Hepatocyte (in vitro differentiated cells): ENCODE data around the gene GZMH. TPM values are rescaled to one million over a fixed set of nuclear protein-coding genes. Genes with fewer than 3 reads are reported as not detected.

Source experiments
- DNase-seq: peaks from one replicate; pipeline ENCODE4 v3.0.0-alpha.2; 2016; ENCODE audit warnings: low spot score
- H2AFZ ChIP-seq: fragments of 200-600 bp; sonication (generic); 2 replicates; pipeline ENCODE4 v1.6.0; 2016; ENCODE audit warnings: antibody characterized with exemption, mild to moderate bottlenecking
- H3K27ac ChIP-seq: fragments of 200-600 bp; sonication (generic); 2 replicates; pipeline ENCODE4 v1.5.1; 2016; ENCODE audit warnings: mild to moderate bottlenecking
- H3K27me3 ChIP-seq: fragments of 200-600 bp; sonication (generic); 2 replicates; pipeline ENCODE4 v1.6.1; 2016
- H3K36me3 ChIP-seq: fragments of 200-600 bp; sonication (generic); replicated peaks from 2 replicates; pipeline ENCODE4 v1.5.1; 2016; ENCODE audit warnings: low read depth; ENCODE audit not compliant: insufficient read depth
- H3K4me1 ChIP-seq: fragments of 200-600 bp; sonication (generic); 2 replicates; pipeline ENCODE4 v1.5.1; 2016; ENCODE audit warnings: mild to moderate bottlenecking, moderate library complexity; ENCODE audit not compliant: insufficient read depth
- H3K4me2 ChIP-seq: fragments of 200-600 bp; sonication (generic); 2 replicates; pipeline ENCODE4 v1.6.0; 2016
- H3K4me3 ChIP-seq: fragments of 200-600 bp; sonication (generic); 2 replicates; pipeline ENCODE4 v1.5.1; 2016; ENCODE audit warnings: mild to moderate bottlenecking
- H3K79me2 ChIP-seq: fragments of 200-600 bp; sonication (generic); 2 replicates; pipeline ENCODE4 v1.6.0; 2017; ENCODE audit warnings: mild to moderate bottlenecking
- H3K9me2 ChIP-seq: fragments of 200-600 bp; sonication (generic); replicated peaks from 2 replicates; pipeline ENCODE4 v1.6.0; 2017; ENCODE audit warnings: mild to moderate bottlenecking; ENCODE audit not compliant: insufficient read depth
- H3K9me3 ChIP-seq: fragments of 200-600 bp; sonication (generic); 2 replicates; pipeline ENCODE4 v1.5.1; 2016; ENCODE audit warnings: low read depth, mild to moderate bottlenecking
- H4K20me1 ChIP-seq: fragments of 200-600 bp; sonication (generic); 2 replicates; pipeline ENCODE4 v1.6.0; 2016; ENCODE audit warnings: mild to moderate bottlenecking; ENCODE audit not compliant: insufficient read depth, poor library complexity, severe bottlenecking
- CTCF ChIP-seq: fragments of 200-600 bp; sonication (generic); IDR thresholded peaks from 2 replicates; pipeline ENCODE4 v1.5.1; 2016; ENCODE audit warnings: antibody characterized with exemption, mild to moderate bottlenecking; ENCODE audit not compliant: poor library complexity
- EZH2 ChIP-seq: fragments of 200-600 bp; sonication (generic); IDR thresholded peaks from 2 replicates; pipeline ENCODE4 v1.6.1; 2016; ENCODE audit warnings: antibody characterized with exemption, mild to moderate bottlenecking, borderline replicate concordance
- EZH2phosphoT487 ChIP-seq: fragments of 200-600 bp; sonication (generic); IDR thresholded peaks from one replicate; pipeline ENCODE4 v1.6.1; 2018; ENCODE audit warnings: antibody characterized with exemption, mild to moderate bottlenecking, low read depth, moderate library complexity; ENCODE audit not compliant: unreplicated experiment, severe bottlenecking
- WGBS: methylation state at CpG from one replicate; pipeline ENCODE4 v1.1.6; 2016; ENCODE audit warnings: low lambda C conversion rate; ENCODE audit errors: missing lambda C conversion rate; 5-methylcytosine and 5-hydroxymethylcytosine counted together
- polyA plus RNA-seq: library from polyadenylated mRNA; unstranded; fragments of >200 nt; fragmentation: Nextera tagmentation; extraction: Ambion mirVana; gene quantifications from 2 replicates; pipeline ENCODE4 v1.2.1, GENCODE V29; 2016
- total RNA-seq: library from RNA; depleted of rRNA; stranded (reverse); fragments of >200 nt; gene quantifications from 2 replicates; pipeline ENCODE4 v1.2.3, GENCODE V29; 2014

The GZMH gene
- total and polyA plus RNA-seq, 2 experiments from 2014 or later: not detected

DNA sequence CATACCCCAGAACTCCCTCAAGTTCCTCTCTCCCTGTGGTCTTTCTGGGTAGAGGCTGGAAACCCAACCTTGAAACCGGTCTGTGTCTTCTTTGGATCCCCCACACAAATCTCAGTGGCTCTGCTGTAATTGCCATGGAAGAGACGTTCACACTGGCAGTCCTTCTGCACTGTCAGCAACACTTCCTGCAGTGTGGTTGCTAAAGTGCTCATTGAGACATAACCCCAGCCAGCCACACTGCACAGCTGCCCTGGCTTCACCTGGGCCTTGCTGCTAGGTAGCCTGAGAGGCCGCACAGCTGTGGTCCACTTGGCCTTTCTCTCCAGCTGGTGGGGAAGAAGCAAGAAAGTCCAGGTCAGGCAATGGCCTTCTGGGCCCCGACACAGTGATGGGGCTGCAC is 2.4 kb downstream of the GZMH start:
- DNase-seq: no peak
- H2AFZ ChIP-seq: no peak overlapping the region
- H3K36me3 ChIP-seq: no peaks in the 10 kb centered on the region
- H3K4me3 ChIP-seq: no peak overlapping the region
- no peak overlapping the region for H3K4me2 ChIP-seq
- no peaks in the 10 kb centered on the region for H4K20me1 ChIP-seq
- no peaks in the 10 kb centered on the region for H3K79me2 ChIP-seq
- no peak for TF ChIP-seq EZH2phosphoT487
- TF ChIP-seq CTCF: no peak
- TF ChIP-seq EZH2: no peak
- H3K27me3 ChIP-seq: no peaks in the 10 kb centered on the region
- no peaks in the 10 kb centered on the region for H3K9me2 ChIP-seq
- 69% methylated on average over 4 of the region's 4 CpGs for WGBS
- H3K27ac ChIP-seq: no peak overlapping the region
- H3K4me1 ChIP-seq: no peaks in the 10 kb centered on the region
- H3K9me3 ChIP-seq: no peaks in the 10 kb centered on the region

GRCh38 chr14:24606297-24606696 is 3.2 kb downstream of the GZMH start:
- Histone ChIP-seq H4K20me1 (no peaks in the 10 kb centered on the region), H3K4me2 (no peak overlapping the region), H3K9me2 (no peaks in the 10 kb centered on the region), H3K27me3 (no peaks in the 10 kb centered on the region), H3K9me3 (no peaks in the 10 kb centered on the region), H3K27ac (no peak overlapping the region), H3K79me2 (no peaks in the 10 kb centered on the region), H2AFZ (no peak overlapping the region), H3K36me3 (no peaks in the 10 kb centered on the region), H3K4me1 (no peaks in the 10 kb centered on the region), H3K4me3 (no peak overlapping the region)
- 64% methylated on average over 3 of the region's 3 CpGs for WGBS
- no peak for DNase-seq
- no peak for TF ChIP-seq CTCF
- TF ChIP-seq EZH2: no peak
- TF ChIP-seq EZH2phosphoT487: no peak

DNA sequence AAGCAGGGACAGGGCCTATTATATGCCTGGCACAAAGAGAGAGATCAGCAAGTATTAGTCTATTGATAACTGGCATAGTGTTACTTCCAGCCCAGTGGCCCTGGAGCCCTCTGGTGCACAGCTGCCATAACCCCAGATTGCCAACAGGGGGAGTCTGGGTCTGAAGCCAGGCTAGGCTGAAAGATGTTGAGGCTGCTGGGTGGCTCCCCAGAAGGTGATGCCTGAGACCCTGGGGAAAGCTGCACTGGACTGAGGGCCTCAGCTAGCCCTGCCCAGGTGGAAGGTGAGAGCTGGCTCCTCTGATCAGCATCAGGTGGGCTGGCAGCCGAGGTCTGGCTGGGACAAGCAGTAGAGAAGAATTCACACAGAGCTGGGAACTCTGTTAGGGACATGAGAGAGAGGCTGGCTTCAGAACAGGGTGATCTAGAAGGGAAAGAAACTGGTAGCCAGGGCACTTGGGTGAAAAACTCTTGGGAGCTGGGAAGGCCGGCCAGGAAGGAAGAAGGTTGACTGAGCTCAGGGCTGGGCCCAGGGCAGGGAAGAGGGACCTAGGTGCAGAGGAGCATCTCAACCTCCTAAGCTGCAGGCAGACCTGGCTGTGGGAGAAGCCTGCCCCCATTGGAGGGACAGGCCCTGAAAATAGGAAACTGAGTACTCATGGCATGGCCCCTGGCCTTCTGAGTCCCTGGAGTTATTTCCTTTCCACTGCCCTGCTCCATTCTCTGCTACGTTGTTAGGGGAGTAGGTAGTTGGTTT is 3.9 kb downstream of the GZMH start:
- WGBS: 69% methylated on average over 3 of the region's 3 CpGs
- Histone ChIP-seq H2AFZ (no peak overlapping the region), H3K79me2 (no peaks in the 10 kb centered on the region), H3K9me3 (no peaks in the 10 kb centered on the region), H3K36me3 (no peaks in the 10 kb centered on the region), H3K4me3 (no peak overlapping the region), H3K9me2 (no peaks in the 10 kb centered on the region), H3K27me3 (no peaks in the 10 kb centered on the region), H3K4me2 (no peak overlapping the region), H3K4me1 (no peaks in the 10 kb centered on the region), H3K27ac (no peak overlapping the region), H4K20me1 (no peaks in the 10 kb centered on the region)
- no peak for TF ChIP-seq EZH2phosphoT487
- peak; percentile 18 for TF ChIP-seq CTCF
- DNase-seq: no peak

DNA sequence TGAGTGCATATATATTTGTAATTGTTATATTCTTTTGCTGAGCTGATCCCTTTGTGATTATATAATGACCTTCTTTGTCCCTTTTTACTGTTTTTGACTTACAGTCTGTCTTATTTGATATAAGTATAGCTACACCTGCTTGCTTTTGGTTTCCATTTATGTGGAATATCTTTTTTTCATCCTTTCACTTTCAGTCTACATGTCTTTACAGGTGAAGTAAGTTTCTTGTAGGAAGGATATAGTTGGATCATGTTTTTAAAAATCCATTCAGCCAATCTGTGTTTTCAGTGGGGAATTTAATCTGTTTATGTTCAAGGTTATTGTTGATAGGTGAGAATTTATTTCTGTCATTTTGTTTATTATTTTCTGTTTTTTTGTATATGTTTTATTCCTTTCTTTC is 12.1 kb downstream of the GZMH start:
- H3K9me2 ChIP-seq: no peaks in the 10 kb centered on the region
- no peak for DNase-seq
- H3K27me3 ChIP-seq: no peaks in the 10 kb centered on the region
- no peak overlapping the region for H3K4me3 ChIP-seq
- H3K36me3 ChIP-seq: no peaks in the 10 kb centered on the region
- no peak overlapping the region for H3K4me2 ChIP-seq
- H3K4me1 ChIP-seq: no peaks in the 10 kb centered on the region
- TF ChIP-seq EZH2phosphoT487 (no peak), CTCF (no peak), EZH2 (no peak)
- H3K27ac ChIP-seq: no peak overlapping the region
- H3K9me3 ChIP-seq: no peaks in the 10 kb centered on the region
- no peak overlapping the region for H2AFZ ChIP-seq
- no peaks in the 10 kb centered on the region for H3K79me2 ChIP-seq
- H4K20me1 ChIP-seq: no peaks in the 10 kb centered on the region
